T-helper 9 cell (primary cell): Measurements from ENCODE around the gene ANKDD1B.

Source experiments
- DNase-seq: peaks from one replicate; pipeline ENCODE4 v3.0.0-alpha.2; 2020

The ANKDD1B gene

DNA sequence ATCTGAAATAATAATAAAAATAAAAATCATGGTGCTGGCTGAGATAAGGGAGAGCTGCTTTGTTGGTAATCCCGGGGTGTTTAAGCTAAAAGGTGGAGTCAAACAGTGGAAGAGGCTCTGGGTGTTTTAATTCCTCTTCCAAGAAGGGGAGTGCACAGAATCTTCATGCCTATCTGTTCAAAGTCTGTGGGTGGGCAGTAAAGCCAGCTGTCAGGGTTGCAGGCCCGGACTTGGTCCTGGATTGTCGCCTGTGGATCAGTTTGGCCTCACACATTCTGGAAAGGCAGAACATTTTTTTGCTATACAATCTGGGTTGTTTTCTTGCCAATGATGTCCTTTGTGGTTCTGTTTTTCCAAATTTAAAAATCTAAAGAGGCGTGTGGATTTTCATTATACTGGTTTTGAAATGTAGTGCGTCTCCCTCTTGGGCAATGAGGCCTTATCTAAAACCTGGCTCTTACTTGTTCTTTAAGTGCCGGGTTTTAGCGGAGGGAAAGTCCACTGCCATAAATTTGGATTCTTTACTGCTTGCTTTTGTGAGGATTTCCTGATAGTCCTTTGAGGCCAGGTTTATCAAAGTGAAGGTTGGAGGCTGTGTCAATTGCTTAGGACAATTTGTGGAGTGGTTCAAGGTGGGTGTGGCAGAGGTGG lies 5.8 kb downstream of the ANKDD1B start:
- DNase-seq, result no peak

DNA sequence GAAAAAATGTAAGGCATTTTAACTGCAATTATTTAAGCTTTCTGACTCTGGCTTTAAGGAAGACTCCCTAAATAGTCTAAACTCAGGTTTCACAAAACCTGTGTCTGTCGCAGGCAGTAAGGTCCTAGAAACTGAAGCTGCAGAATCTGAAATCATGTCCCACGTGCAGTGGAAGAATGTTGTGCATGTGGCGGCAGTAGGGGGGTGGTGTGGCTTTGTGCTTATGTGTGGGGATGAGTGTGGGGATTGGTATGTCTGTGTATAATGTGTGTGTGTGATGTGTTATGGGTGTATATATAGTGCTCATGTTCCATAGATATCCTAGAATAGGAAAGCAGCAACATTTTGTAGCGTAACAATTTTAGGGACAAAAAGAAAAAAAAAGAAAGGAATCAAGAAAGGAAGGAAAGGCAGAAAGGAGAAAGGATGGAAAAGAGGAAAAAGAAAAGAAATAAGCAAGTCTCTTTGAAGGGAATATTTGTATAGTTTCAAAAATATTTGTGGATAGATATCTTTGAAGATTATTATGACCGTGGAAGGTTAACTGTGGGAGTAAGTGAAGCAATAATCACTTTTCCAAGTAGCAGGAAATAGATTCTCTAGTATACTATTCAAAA lies 6.6 kb downstream of the ANKDD1B start:
- DNase-seq, result no peak

- DNase-seq, result no peak
These were observed 9.1 kb downstream of the ANKDD1B start for GRCh38 chr5:75620184-75620959.

DNA sequence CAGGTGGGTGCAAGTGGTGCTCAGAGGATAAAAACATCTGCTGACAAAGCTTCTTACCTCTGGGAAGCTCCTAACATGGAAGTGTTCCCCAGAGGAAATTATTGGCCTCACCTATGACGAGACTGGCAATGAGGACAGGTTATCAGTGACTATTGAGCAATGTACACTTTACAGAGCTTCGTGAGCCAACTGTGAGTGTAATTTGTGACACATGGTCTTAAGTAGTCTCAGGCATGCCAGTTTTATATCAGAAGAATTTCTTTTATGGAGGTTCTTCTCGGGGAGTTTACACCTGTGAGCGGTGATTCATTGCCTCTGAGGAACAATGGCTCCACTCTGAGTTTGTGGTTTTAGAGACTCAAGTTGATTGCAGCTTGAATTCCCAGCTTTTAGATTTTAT lies 11.3 kb downstream of the ANKDD1B start:
- DNase-seq, result no peak

- DNase-seq, result no peak
These were observed 12.6 kb downstream of the ANKDD1B start for GRCh38 chr5:75623846-75624245.

- no peak for DNase-seq
These were observed 15.7 kb downstream of the ANKDD1B start for GRCh38 chr5:75626959-75627358.

GRCh38 chr5:75627801-75628200 lies 16.5 kb downstream of the ANKDD1B start:
- no peak for DNase-seq

- no peak for DNase-seq
These were observed 19.6 kb downstream of the ANKDD1B start for GRCh38 chr5:75630875-75631274.

GRCh38 chr5:75632321-75632720 lies 21.1 kb downstream of the ANKDD1B start:
- DNase-seq, result no peak

GRCh38 chr5:75637949-75638348 lies 26.7 kb downstream of the ANKDD1B start:
- no peak for DNase-seq

GRCh38 chr5:75639535-75640311 lies 28.5 kb downstream of the ANKDD1B start:
- DNase-seq, result no peak

GRCh38 chr5:75640395-75640794 lies 29.1 kb downstream of the ANKDD1B start:
- DNase-seq, result no peak

DNA sequence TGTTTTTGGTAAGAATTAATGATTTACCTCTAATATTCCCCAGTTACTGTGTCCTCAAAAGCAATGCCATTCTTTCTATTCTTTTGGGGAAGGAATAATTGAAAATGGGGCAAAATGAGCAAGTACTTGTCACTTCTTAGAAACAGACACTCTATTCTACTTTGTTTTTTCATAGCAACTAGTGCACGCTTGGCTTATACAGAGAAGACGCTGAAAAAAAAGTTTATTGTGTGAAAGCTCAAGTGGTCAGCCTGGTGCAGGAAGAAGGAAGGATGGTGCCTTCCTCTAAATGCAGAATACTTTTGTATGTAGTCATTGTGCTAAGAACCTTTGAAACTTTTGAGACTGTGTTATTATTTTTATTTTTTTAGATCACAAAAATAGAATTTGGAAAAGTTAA lies 29.6 kb downstream of the ANKDD1B start:
- DNase-seq, result no peak

- DNase-seq, result no peak
These were observed 37.5 kb downstream of the ANKDD1B start for GRCh38 chr5:75648712-75649111.

- no peak for DNase-seq
These were observed 40.5 kb downstream of the ANKDD1B start for GRCh38 chr5:75651575-75652238.

- DNase-seq, result no peak
These were observed 42.3 kb downstream of the ANKDD1B start for GRCh38 chr5:75653521-75653920.

- DNase-seq, result no peak
These were observed 43.5 kb downstream of the ANKDD1B start for GRCh38 chr5:75654693-75655295.

GRCh38 chr5:75656311-75657003 lies 45.2 kb downstream of the ANKDD1B start:
- DNase-seq, result no peak

DNA sequence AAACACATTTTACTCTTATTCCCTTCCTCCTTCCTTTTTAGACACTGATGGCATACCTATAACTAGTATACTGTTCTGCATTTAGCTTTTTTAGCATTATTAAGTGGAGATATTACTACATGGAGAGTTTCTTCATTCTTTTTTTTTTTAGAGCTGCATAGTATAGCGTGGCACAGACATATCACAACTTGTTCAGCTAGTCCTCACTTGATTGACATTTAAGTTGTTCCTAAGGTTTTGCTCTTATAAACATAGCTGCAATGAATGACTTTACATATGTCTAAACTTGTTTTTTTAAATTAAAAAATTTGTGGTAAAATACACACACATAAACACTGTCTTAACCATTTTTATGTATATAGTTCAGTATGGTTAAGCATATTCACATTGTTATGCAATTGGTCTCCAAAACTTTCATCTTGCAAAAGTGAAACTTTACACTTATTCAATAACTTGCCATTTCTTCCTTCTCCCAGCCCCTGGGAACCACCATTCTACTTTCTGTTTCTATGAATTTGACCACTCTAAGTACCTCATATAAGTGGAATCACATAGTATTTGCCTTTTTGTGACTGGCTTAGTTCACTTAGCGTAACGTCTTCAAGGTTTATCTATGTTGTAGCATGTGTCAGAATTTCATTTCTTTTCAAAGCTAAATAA lies 48.7 kb downstream of the ANKDD1B start:
- DNase-seq, result no peak

DNA sequence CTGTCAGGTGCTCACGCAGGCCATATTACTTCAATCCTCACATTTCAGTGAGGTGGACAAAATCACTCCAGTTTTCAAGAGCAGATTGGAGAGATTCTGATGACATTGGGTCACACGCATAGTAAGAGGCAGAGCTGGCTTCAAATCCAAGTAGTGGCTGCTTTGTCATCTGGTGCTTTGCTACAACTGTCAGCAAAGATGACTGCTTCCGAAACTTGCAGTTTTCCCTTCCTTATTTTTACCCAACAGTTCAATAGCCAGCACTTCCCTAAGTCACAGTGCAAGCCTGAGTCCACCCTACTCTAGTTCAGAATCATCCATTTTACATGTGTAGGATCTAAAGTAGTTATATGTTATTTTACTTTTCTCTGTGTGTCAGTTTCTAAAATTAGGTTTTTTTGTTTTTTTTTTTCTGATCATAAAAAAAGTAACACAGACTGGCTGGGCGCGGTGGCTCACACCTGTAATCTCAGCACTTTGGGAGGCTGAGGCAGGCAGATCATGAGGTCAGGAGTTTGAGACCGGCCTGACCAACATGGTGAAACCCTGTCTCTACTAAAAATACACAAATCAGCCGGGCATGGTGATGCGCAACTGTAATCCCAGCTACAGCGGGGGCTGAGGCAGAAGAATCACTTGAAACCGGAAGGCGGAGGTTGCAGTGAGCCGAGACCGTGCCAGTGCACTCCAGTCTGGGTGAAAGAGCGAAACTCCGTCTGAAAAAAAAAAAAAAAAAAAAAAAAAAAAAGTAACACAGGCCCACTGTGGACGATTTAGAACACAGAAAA lies 49.6 kb downstream of the ANKDD1B start:
- DNase-seq, result no peak
